ENCODE results near the gene IL7R.

DNA sequence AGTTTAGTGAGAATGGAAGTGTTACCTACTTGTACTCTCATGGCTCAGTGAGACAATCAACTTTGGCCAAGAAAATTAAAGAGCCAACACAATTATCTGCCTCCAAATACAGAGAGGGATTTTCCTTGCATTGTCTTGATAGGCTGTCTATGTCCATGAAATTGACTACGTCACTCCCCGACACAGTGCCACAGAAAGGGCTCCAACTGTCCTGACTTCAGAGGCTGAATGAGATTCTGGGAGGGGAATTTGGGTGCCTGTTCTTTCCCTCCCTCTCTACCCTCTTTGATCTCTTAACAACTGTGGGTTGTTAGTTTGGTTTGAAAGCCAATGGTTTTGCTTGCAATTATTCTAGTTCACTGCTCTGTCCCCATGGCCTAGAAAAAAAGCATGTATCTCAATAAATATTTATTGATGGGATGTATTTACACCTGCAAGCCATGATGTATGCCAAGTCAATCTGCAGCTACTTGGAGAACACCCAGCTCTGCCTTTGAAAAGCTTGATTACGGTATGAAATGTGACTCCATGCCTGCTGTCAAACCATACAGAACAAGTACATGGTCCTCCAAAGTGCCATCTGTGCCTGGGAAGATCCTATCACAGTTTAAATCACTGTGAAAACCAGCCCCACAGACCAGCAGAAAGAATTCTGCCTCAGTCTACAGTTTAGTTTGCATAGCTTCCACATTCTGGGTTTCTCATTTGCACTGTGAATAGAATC is 44.4 kb downstream of the IL7R start:
- TF ChIP-seq SMAD3 (CRISPR knock-in tag; IDR thresholded peaks at IDR 0.05) (no peak), HMG20B (CRISPR knock-in tag; conservative IDR thresholded peaks at IDR 0.05) (no peak)
- TF ChIP-seq, protein P1, sequence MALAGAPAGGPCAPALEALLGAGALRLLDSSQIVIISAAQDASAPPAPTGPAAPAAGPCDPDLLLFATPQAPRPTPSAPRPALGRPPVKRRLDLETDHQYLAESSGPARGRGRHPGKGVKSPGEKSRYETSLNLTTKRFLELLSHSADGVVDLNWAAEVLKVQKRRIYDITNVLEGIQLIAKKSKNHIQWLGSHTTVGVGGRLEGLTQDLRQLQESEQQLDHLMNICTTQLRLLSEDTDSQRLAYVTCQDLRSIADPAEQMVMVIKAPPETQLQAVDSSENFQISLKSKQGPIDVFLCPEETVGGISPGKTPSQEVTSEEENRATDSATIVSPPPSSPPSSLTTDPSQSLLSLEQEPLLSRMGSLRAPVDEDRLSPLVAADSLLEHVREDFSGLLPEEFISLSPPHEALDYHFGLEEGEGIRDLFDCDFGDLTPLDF (CRISPR knock-in tag; IDR thresholded peaks at IDR 0.05) = no peak

Data from HepG2 (cell line).